HL-60 (cell line): ENCODE data around the gene UBE2E3.

ENCODE experiments used
- DNase-seq, 2 experiments: peaks; one replicate each; pipeline ENCODE4 v3.0.0-alpha.2; 2010 to 2020; ENCODE audit warnings: low read depth in 1 of 2, low spot score in 1 of 2
- H3K27ac ChIP-seq: fragments of 250-450 bp; sonication (Bioruptor Pico); replicated peaks from 2 replicates; pipeline ENCODE4 v1.5.1; 2020; ENCODE audit warnings: mild to moderate bottlenecking, moderate library complexity
- H3K27me3 ChIP-seq: fragments of 250-450 bp; sonication (Bioruptor Pico); 2 replicates; pipeline ENCODE4 v1.5.1; 2021; ENCODE audit warnings: mild to moderate bottlenecking, moderate library complexity; ENCODE audit not compliant: insufficient read depth, poor library complexity, severe bottlenecking
- H3K4me3 ChIP-seq: replicated peaks from 2 replicates; pipeline ENCODE4 v1.5.1; 2011; ENCODE audit warnings: mild to moderate bottlenecking, control low read depth, low read length; ENCODE audit not compliant: insufficient read depth
- CTCF ChIP-seq: IDR thresholded peaks from one replicate; pipeline ENCODE4 v1.5.1; 2011; ENCODE audit warnings: low read length, control low read depth, inconsistent platforms; ENCODE audit not compliant: insufficient read depth
- GABPA ChIP-seq: IDR thresholded peaks from 2 replicates; pipeline ENCODE4 v1.6.1; 2012; ENCODE audit warnings: low read depth
- POLR2AphosphoS5 ChIP-seq: IDR thresholded peaks from 2 replicates; pipeline ENCODE4 v1.6.1; 2012; ENCODE audit warnings: low read depth
- REST ChIP-seq: IDR thresholded peaks from 2 replicates; pipeline ENCODE4 v1.6.1; 2012; ENCODE audit warnings: low read depth; ENCODE audit not compliant: insufficient replicate concordance
- SPI1 ChIP-seq: IDR thresholded peaks from 2 replicates; pipeline ENCODE4 v1.6.1; 2012; ENCODE audit warnings: low read depth, mild to moderate bottlenecking, borderline replicate concordance

Gene UBE2E3

GRCh38 chr2:180990337-180990736, 9.9 kb downstream of the UBE2E3 start:
- TF ChIP-seq POLR2AphosphoS5 = no peak
- no peak for TF ChIP-seq GABPA
- no peak for TF ChIP-seq SPI1
- TF ChIP-seq CTCF = no peak
- TF ChIP-seq REST = no peak
- no peak overlapping the region for H3K27ac ChIP-seq
- H3K4me3 ChIP-seq = no peak overlapping the region
- H3K27me3 ChIP-seq = no peaks in the 10 kb centered on the region
- DNase-seq = no peak

DNA sequence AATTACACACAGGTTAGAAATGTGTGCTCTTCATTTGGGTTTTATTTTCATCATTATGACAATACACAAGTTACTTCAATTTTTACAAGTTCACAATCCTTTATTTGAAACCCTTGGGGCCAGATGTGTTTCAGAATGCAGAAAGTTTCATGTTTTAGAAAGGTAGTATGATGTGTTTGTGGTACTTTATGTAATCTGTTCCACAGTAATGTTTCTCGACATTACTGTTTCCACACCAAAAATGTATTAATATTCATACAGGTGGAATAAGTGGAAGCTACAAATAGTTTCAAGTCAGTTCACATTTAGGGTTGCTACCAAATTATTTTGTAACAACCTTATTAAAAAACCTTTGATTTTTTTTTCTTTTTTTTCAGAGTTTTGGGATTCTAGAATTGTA, 10.4 kb downstream of the UBE2E3 start:
- DNase-seq = no peak
- H3K27ac ChIP-seq = no peak overlapping the region
- no peaks in the 10 kb centered on the region for H3K27me3 ChIP-seq
- TF ChIP-seq POLR2AphosphoS5 (no peak), GABPA (no peak), REST (no peak), SPI1 (no peak), CTCF (no peak)
- H3K4me3 ChIP-seq = no peak overlapping the region

GRCh38 chr2:180991361-180991760, 11.0 kb downstream of the UBE2E3 start:
- H3K27me3 ChIP-seq = no peaks in the 10 kb centered on the region
- H3K4me3 ChIP-seq = no peak overlapping the region
- no peak for DNase-seq
- TF ChIP-seq SPI1 = no peak
- no peak for TF ChIP-seq GABPA
- TF ChIP-seq REST = no peak
- TF ChIP-seq CTCF = no peak
- TF ChIP-seq POLR2AphosphoS5 = no peak
- H3K27ac ChIP-seq = no peak overlapping the region
